B cell (primary cell): ENCODE data around the gene RPLP1. TPM values are rescaled to one million over a fixed set of nuclear protein-coding genes. Genes with fewer than 3 reads are reported as not detected.

Experiments
- ATAC-seq: fragments of 200-7000 bp; cut with Tn5 transposase; one replicate; pipeline ENCODE4 v1.10.0; 2021; ENCODE audit warnings: low read depth, mild to moderate bottlenecking, moderate number of reproducible peaks, moderate library complexity
- CTCF ChIA-PET: fragments of 350-600 bp; sonication (Branson Sonifier 250); formaldehyde crosslinking; loops from one replicate; lab custom pipeline; 2021; ENCODE audit warnings: antibody characterized with exemption, inconsistent platforms; lab: Charles Lee
- POLR2A ChIA-PET: fragments of 350-600 bp; sonication (Branson Sonifier 250); formaldehyde crosslinking; loops from one replicate; lab custom pipeline; 2021; ENCODE audit warnings: antibody characterized with exemption; lab: Charles Lee
- DNase-seq: peaks from one replicate; pipeline ENCODE4 v3.0.0; 2013
- H2AFZ ChIP-seq: 2 replicates; pipeline ENCODE4 v1.6.1; 2012; ENCODE audit warnings: mild to moderate bottlenecking, low read depth, low read length; ENCODE audit not compliant: insufficient read depth, poor library complexity, severe bottlenecking
- H3K27ac ChIP-seq, 2 donors: 1 replicate in 1 of 2; 2 replicates in 1 of 2; pipeline ENCODE4 v1.5.1; 2012 to 2013; ENCODE audit warnings: low read length in 2 of 2, mild to moderate bottlenecking in 2 of 2, moderate library complexity in 1 of 2
- H3K27me3 ChIP-seq, 4 experiments: fragments of 200-600 bp in 1 of 4; sonication (generic) in 1 of 4; replicated peaks in 1 of 4; 1 replicate in 2 of 4; 2 replicates in 2 of 4; pipeline versions ENCODE4 v1.6.1 to v1.7.0; 2013 to 2016; ENCODE audit warnings: low read length in 3 of 4, mild to moderate bottlenecking in 2 of 4, mixed read lengths in 1 of 4, moderate library complexity in 1 of 4; ENCODE audit not compliant: insufficient read depth in 4 of 4, control insufficient read depth in 3 of 4; ENCODE audit errors: control extremely low read depth in 1 of 4
- H3K36me3 ChIP-seq, 2 experiments: replicated peaks in 1 of 2; 1 replicate in 1 of 2; 2 replicates in 1 of 2; pipeline versions ENCODE4 v1.6.1 to v1.7.1; 2013; ENCODE audit warnings: low read length in 1 of 2; ENCODE audit not compliant: insufficient read depth in 2 of 2, control insufficient read depth in 1 of 2; ENCODE audit errors: control extremely low read depth in 1 of 2, extremely low read depth in 1 of 2
- H3K4me1 ChIP-seq, 2 donors: fragments of 200-600 bp in 1 of 2; sonication (generic) in 1 of 2; 1 replicate in 1 of 2; 2 replicates in 1 of 2; pipeline versions ENCODE4 v1.5.1 to v1.6.1; 2013 to 2017; ENCODE audit warnings: low read length in 2 of 2; ENCODE audit not compliant: control insufficient read depth in 2 of 2, insufficient read depth in 2 of 2
- H3K4me2 ChIP-seq: replicated peaks from 2 replicates; pipeline ENCODE3; 2012; ENCODE audit warnings: mild to moderate bottlenecking, low read depth, low read length; ENCODE audit not compliant: poor library complexity, severe bottlenecking
- H3K4me3 ChIP-seq, 5 experiments: fragments of 200-600 bp in 1 of 5; sonication (generic) in 1 of 5; 1 replicate in 3 of 5; 2 replicates in 2 of 5; pipeline versions ENCODE4 v1.5.1 to v1.7.0; 2011 to 2016; ENCODE audit warnings: low read length in 4 of 5, mild to moderate bottlenecking in 4 of 5, low read depth in 2 of 5, control low read depth in 1 of 5, moderate library complexity in 1 of 5; ENCODE audit not compliant: insufficient read depth in 1 of 5; ENCODE audit errors: control extremely low read depth in 1 of 5, extremely low read depth in 1 of 5
- H3K79me2 ChIP-seq: fragments of 200-600 bp; sonication (generic); one replicate; pipeline ENCODE4 v1.6.0; 2016; ENCODE audit warnings: low read length; ENCODE audit not compliant: control insufficient read depth, insufficient read depth
- H3K9ac ChIP-seq: fragments of 200-600 bp; sonication (generic); 2 replicates; pipeline ENCODE4 v1.6.1; 2017; ENCODE audit warnings: mild to moderate bottlenecking, low read length, moderate library complexity
- H3K9me3 ChIP-seq, 3 donors: one replicate each; pipeline versions ENCODE4 v1.6.1 to v1.7.1; 2013; ENCODE audit warnings: low read length in 2 of 3; ENCODE audit not compliant: control insufficient read depth in 2 of 3, insufficient read depth in 1 of 3; ENCODE audit errors: control extremely low read depth in 1 of 3
- H4K20me1 ChIP-seq: 2 replicates; pipeline ENCODE4 v1.6.0; 2012; ENCODE audit warnings: mild to moderate bottlenecking, low read length; ENCODE audit not compliant: insufficient read depth, control insufficient read depth, poor library complexity, severe bottlenecking
- H3K27ac Mint-ChIP-seq: one replicate; pipeline ENCODE4 v1.8.0; 2021; ENCODE audit warnings: mixed read lengths
- H3K27me3 Mint-ChIP-seq: one replicate; pipeline ENCODE4 v1.8.0; 2021; ENCODE audit warnings: mixed read lengths
- H3K4me1 Mint-ChIP-seq: one replicate; pipeline ENCODE4 v1.8.0; 2021; ENCODE audit warnings: mixed read lengths
- H3K4me3 Mint-ChIP-seq: one replicate; pipeline ENCODE4 v1.8.0; 2021; ENCODE audit warnings: mixed read lengths
- H3K9me3 Mint-ChIP-seq: one replicate; pipeline ENCODE4 v1.8.0; 2022; ENCODE audit warnings: mixed read lengths; ENCODE audit not compliant: insufficient read depth
- CTCF ChIP-seq: fragments of 200-600 bp; IDR thresholded peaks from one replicate; pipeline ENCODE4 v1.8.0; 2022; ENCODE audit warnings: antibody characterized with exemption, mild to moderate bottlenecking
- EZH2 ChIP-seq: IDR thresholded peaks from 2 replicates; pipeline ENCODE4 v1.6.1; 2012; ENCODE audit warnings: borderline replicate concordance, low read depth, mild to moderate bottlenecking, moderate library complexity, low read length; ENCODE audit not compliant: insufficient read depth, poor library complexity, severe bottlenecking
- WGBS: methylation state at CpG from one replicate; pipeline ENCODE4 v1.1.5; 2013; ENCODE audit warnings: missing lambda C conversion rate; ENCODE audit not compliant: insufficient coverage; 5-methylcytosine and 5-hydroxymethylcytosine counted together
- intact Hi-C: fragments of 100-400 bp; cut with micrococcal nuclease; formaldehyde crosslinking; loops from one replicate; pipeline ENCODE4 v1.10.0; 2022
- polyA plus RNA-seq: library from polyadenylated mRNA; depleted of rRNA; stranded (reverse); fragments of >200 nt; gene quantifications from 2 replicates; pipeline ENCODE4 v1.2.3, GENCODE V29; 2012
- total RNA-seq, 2 donors: library from RNA; stranded (reverse); fragments of 120-200 nt in 1 of 2; gene quantifications; 1 replicate in 1 of 2; 2 replicates in 1 of 2; pipeline versions ENCODE4 v1.2.3 to v1.2.4, GENCODE V29; 2013 to 2022

The RPLP1 gene
- total and polyA plus RNA-seq, 2 donors (not counting 1 experiment from before 2014, with no cell fraction given), result 2,373 to 2,470 TPM

- H3K4me1 ChIP-seq, result peaks cover 24 to 25% of the 10 kb centered on the region in 2 donors
- WGBS, result 90% methylated on average over 2 of the region's 8 CpGs
- TF ChIP-seq EZH2 (no peak), CTCF (no peak)
- Mint-ChIP-seq H3K4me1 (peaks cover 42% of the 10 kb centered on the region), H3K27me3 (no peaks in the 10 kb centered on the region), H3K4me3 (no peak overlapping the region), H3K9me3 (no peaks in the 10 kb centered on the region), H3K27ac (peak overlapping the region; percentile 47)
- ChIA-PET CTCF (interaction anchor here (0.5 to 1.0 kb wide), 3 partner anchors 62 to 1032 kb away, joined by 3 read pairs; no protein-coding TSS in a partner anchor), POLR2A (interaction anchor here (0.7 kb wide), 1 partner anchor 698 kb away, joined by 6 read pairs; no protein-coding TSS in a partner anchor)
- H3K79me2 ChIP-seq, result peaks cover 35% of the 10 kb centered on the region
- H3K27ac ChIP-seq, result no peak overlapping the region
- H3K27me3 ChIP-seq, result no peaks in the 10 kb centered on the region
- H3K9ac ChIP-seq, result no peak overlapping the region
- H3K9me3 ChIP-seq, result no peaks in the 10 kb centered on the region
- H3K36me3 ChIP-seq, result peaks cover 0 to 35% of the 10 kb centered on the region in 2 experiments
- DNase-seq (no peak), ATAC-seq (no peak)
- no peak overlapping the region for H3K4me3 ChIP-seq
- H4K20me1 ChIP-seq, result peaks cover 40% of the 10 kb centered on the region
- no peak overlapping the region for H3K4me2 ChIP-seq
- intact Hi-C loops, result no loop called here
- H2AFZ ChIP-seq, result no peak overlapping the region
Observed at GRCh38 chr15:69457304-69458280, 5.0 kb downstream of the RPLP1 start.

GRCh38 chr15:69459066-69459465 is 6.4 kb downstream of the RPLP1 start:
- no peak overlapping the region for H3K27ac ChIP-seq
- WGBS, result no CpG with 5 or more reads among the region's 2 CpGs
- peaks cover 26% of the 10 kb centered on the region for H4K20me1 ChIP-seq
- H3K4me1 Mint-ChIP-seq, result peaks cover 41% of the 10 kb centered on the region
- intact Hi-C loops, result no loop called here
- H3K9me3 ChIP-seq, result no peaks in the 10 kb centered on the region
- DNase-seq (no peak), ATAC-seq (no peak)
- H3K9me3 Mint-ChIP-seq, result no peaks in the 10 kb centered on the region
- peak overlapping the region; percentile 41 for H3K27ac Mint-ChIP-seq
- no peak overlapping the region for H2AFZ ChIP-seq
- no peak overlapping the region for H3K9ac ChIP-seq
- ChIA-PET CTCF (no interaction called here), POLR2A (no interaction called here)
- H3K27me3 ChIP-seq, result no peaks in the 10 kb centered on the region
- no peak overlapping the region for H3K4me3 Mint-ChIP-seq
- no peak for TF ChIP-seq EZH2
- no peak for TF ChIP-seq CTCF
- no peak overlapping the region for H3K4me2 ChIP-seq
- no peaks in the 10 kb centered on the region for H3K27me3 Mint-ChIP-seq
- peaks cover 22 to 27% of the 10 kb centered on the region in 2 donors for H3K4me1 ChIP-seq
- H3K36me3 ChIP-seq, result peaks cover 0 to 35% of the 10 kb centered on the region in 2 experiments
- H3K4me3 ChIP-seq, result no peak overlapping the region
- H3K79me2 ChIP-seq, result peaks cover 21% of the 10 kb centered on the region
